Dedifferentiated amniotic fluid mesenchymal stem cell (primary cell): Measurements from ENCODE around the gene RPS2.

ENCODE experiments used
- DNase-seq: peaks from one replicate; pipeline ENCODE4 v3.0.0-alpha.2; 2016; ENCODE audit errors: extremely low spot score

Gene RPS2

DNA sequence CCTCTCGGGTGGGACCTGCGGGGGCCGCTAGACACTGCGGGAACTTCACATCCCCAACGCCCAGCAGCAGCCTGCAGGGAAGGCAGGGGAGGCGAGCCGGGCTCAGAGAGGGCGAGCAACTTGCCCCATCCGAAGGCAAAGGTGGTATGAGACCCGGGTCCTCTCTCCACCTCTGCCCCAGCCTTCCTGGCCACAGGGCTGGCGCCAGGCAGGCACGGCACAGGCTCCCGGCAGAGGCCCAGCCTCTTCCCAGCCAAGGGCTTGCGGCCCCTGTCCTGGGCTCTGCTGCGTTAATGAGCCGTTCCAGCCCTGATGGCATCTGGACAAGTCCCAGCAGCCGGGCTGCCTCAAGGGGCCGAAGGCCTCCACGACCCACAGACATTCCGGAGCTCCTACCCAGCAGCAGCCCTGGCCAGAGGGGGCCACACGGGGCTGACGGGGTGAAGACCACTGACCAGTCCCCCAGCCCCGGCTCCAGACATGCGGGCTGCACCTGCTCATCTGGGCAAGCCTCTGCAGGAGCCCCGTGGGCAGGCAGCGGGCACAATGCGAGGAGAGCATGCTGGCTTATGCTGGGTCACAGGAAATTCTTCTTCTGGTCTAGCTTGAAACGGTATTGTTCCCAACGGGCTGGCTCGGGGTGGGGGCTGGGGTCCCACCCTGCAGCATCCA, 45.2 kb downstream of the RPS2 start:
- no peak for DNase-seq

DNA sequence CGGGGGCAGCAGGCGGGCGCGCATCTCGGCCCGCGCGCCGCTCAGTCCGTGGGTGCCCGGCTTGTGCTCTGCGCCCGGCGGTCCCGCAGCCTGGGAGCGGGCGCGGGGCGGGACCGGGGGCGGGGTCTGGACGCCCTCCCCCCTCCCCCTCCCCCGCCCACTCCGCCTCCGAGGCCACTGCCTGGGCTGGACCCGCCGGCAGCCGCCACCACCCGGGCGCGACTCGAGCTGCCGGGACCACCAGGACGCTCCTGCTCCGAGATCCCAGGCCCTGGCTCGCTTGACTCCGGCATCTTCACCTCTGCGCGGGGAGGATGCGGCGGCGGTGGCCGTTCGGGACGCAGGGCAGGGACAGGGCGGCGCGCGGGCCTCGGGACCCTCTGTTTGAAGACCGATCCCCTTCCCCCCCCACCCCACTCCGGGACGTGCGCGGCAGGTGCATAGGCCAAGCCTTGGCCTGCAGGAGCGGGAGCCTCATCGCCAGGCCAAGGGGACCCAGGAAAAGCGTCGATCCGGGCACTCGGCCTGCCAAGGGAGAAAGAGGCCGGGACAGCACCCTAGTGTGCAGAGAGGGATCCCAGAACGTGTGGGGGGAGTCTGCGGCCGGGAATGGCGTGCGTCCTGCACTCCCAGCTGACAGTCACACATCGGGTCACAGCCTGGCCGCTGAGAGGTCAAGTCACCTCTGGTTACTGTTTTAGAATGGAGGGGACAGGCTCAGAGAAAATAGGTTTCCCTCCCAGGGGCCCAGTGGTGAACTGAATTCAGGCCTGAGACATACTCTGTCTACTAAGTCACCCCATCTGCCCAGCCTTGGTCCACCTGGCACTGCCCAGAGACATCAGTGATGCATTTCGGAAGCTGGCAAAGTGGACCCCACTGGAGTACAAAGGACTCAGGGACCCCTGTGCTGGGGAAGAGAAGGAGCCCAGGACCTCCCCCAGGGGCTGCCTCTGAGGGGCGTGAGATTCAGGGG, 46.0 kb downstream of the RPS2 start, which contains the start of gene HS3ST6:
Gene HS3ST6 (minus strand): TSS at position 65 of the 976 bp plus-strand sequence. CDS start 92 bp downstream, outside the sequence.
- DNase-seq, result no peak

GRCh38 chr16:1917665-1918350, 46.8 kb downstream of the RPS2 start:
- DNase-seq, result no peak

DNA sequence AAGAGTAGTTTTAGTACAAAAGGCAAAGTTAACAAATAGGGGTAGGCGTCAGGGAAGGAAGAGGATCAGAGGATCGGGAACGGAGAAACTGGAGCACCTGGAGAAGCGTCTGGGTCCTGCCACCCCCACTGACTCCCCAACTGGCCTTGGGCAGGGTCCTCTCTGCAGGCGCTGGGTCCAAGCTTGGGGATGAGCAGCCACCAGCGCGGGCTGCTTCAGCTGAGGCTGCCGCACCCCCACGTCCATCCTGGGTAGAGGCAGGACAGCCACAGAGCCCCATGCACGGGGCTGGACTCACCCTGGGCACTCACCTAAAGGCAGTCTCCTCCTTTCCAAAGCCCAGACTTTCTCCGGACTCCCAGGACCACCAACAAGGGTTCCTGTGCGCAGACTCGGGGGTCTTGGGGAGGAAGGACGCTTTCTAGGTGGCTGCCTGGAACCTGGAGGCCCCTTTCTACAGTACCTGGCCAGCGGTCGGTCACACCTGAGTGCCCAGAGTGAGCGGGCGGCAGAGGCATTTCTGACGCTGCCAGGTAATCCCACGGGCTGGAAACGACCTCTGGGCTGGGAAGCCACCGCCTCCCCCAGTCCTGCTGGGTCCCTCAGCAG, 47.5 kb downstream of the RPS2 start:
- DNase-seq, result no peak

GRCh38 chr16:1916640-1916990, 48.0 kb downstream of the RPS2 start:
- DNase-seq, result no peak

DNA sequence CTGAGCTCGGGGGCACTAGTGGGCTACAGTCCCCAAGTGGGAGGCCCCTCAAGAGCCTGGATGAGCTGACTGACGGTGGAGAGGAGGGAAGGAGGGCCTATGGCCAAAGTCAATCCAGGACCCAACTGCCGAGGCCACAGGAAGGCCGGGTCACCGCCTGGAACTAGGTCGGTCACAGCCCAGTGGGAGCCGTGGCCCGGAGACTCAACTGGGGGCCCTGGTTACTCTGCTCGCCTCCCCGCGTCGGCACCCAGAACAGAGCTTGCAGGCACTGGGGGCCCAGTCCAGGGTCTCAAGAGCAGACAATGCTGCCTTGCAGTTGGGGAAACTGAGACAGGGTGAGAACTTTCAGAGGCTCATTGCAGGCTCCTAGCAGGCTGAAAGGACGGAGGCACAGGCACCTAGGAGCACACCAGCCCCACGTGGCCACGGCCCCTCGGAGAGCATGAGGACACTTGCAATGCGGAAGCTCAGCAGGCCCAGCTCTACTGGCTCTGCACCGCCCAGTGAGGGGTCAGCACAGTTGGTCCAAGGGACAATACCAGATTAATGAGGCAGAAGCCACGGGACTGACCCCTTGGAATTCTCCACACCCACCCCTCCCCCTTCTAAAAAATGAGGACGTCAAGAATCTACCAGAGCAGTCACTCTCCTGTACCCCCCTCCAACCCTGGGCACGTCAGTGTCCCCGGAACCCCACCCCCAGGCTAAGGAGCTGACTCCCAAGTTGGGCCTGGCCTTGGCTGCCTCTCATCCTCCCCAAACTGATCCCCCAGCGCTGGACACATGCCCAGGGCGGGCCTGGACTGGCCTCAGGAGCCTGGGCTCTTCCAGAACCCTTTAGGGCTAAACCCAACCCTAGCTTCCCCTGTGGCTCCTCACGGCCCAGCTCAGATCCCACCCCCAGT, 48.6 kb downstream of the RPS2 start:
- no peak for DNase-seq

GRCh38 chr16:1914988-1915387, 49.6 kb downstream of the RPS2 start:
- DNase-seq, result no peak

DNA sequence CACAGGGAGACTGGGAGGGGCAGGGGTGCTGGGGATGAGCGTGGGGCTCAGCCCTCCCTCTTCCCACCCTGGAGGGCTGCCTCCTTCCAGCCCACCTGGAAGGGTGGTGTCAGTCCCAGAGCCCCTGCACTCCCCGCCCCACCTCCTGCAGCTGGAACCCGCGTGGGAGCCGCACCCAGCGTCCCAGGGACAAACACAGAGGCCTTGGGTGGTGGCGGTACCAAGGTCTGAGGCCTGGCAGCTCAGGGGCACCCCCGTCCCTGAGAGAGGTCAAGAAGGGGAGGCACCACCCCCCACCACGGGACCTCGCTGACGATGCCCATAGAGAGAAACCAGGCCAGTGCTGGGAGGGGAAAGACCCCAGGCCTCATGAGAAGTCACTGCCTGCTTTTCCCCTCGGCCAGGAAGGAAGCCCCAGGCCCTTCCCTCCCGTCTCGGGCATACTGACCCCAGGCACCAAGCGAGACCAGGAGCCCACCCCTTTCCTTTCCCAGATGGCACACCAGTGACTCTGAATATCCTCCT, 50.5 kb downstream of the RPS2 start:
- no peak for DNase-seq

GRCh38 chr16:1913327-1914083, 51.1 kb downstream of the RPS2 start:
- no peak for DNase-seq

DNA sequence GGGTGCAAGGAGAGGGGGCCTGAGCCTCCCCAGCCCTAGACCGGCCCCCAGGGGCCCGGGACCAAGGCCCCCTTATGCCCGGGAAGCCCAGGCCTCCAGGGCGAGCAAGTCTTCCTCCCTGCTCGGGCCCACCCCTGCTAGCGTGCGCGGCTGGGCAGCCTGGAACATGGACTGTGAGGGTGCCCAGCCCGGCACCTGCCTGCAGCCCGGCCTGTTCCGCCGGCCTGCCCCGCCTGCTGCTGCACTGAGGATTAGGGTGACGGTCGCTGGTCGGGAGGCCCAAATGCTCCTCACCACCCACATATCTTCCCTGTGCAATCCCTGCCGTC, 52.4 kb downstream of the RPS2 start:
- DNase-seq, result no peak
